ENCODE data around the gene GPATCH8.

Gene GPATCH8

DNA sequence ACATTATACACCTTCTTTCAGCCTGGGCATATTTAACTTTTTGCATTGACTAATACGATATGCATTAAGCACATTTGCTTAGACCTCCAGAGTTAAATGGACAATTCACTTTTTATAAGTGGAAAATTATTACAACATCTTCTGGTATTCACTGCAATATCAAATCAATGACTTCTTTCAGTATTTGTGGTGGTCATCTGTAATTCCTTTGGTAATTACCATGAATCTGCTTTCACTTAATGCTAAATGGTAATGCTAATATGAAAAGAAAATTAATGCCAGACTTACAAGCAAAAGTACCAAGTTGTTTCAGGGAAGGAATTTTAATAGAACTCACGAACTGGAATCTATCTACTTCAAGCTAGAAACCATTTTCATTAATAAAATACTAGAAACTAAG is 6.4 kb downstream of the GPATCH8 start:
- TF ChIP-seq ZNF70 (CRISPR knock-in tag; IDR thresholded peaks at IDR 0.05) (no peak), ISL1 (CRISPR knock-in tag; IDR thresholded peaks at IDR 0.05) (peak; percentile 52; the same call in 1 of the 2 replicates), ZNF8 (CRISPR knock-in tag; IDR thresholded peaks at IDR 0.05) (no peak), SNAI2 (CRISPR knock-in tag; IDR thresholded peaks at IDR 0.05) (no peak), ESRRG (CRISPR knock-in tag; IDR thresholded peaks at IDR 0.05) (no peak)
- TF ChIP-seq, protein P1, sequence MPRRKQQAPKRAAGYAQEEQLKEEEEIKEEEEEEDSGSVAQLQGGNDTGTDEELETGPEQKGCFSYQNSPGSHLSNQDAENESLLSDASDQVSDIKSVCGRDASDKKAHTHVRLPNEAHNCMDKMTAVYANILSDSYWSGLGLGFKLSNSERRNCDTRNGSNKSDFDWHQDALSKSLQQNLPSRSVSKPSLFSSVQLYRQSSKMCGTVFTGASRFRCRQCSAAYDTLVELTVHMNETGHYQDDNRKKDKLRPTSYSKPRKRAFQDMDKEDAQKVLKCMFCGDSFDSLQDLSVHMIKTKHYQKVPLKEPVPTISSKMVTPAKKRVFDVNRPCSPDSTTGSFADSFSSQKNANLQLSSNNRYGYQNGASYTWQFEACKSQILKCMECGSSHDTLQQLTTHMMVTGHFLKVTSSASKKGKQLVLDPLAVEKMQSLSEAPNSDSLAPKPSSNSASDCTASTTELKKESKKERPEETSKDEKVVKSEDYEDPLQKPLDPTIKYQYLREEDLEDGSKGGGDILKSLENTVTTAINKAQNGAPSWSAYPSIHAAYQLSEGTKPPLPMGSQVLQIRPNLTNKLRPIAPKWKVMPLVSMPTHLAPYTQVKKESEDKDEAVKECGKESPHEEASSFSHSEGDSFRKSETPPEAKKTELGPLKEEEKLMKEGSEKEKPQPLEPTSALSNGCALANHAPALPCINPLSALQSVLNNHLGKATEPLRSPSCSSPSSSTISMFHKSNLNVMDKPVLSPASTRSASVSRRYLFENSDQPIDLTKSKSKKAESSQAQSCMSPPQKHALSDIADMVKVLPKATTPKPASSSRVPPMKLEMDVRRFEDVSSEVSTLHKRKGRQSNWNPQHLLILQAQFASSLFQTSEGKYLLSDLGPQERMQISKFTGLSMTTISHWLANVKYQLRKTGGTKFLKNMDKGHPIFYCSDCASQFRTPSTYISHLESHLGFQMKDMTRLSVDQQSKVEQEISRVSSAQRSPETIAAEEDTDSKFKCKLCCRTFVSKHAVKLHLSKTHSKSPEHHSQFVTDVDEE (CRISPR knock-in tag; IDR thresholded peaks at IDR 0.05) = no peak
- ATAC-seq = peak; percentile 43; the same call in 2 of the 3 replicates

DNA sequence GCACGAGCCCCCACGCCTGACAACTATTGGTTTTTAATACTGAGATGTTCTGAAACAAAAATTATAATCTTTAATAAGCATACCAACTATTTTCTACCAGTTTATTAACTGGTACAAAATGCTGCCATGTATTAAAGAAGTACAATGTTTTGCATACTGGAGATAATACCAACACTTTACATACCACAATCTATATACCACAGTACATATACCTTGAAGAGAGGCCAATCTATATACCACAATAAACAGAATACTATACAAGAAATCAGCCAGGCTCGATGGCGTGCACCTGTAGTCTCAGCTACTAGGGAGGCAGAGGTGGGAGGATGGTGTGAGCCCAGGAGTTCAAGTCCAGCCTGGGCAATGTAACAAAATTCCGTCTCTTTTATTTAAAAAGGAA is 9.9 kb downstream of the GPATCH8 start:
- no peak for ATAC-seq
- TF ChIP-seq ZNF565 (CRISPR knock-in tag; conservative IDR thresholded peaks at IDR 0.05; ENCODE audit: low read depth) = no peak
- TF ChIP-seq TCF4 (CRISPR knock-in tag; IDR thresholded peaks at IDR 0.05; ENCODE audit: borderline replicate concordance) = no peak
- TF ChIP-seq GLIS3 (CRISPR knock-in tag; IDR thresholded peaks at IDR 0.05) = no peak
- TF ChIP-seq, protein P2, sequence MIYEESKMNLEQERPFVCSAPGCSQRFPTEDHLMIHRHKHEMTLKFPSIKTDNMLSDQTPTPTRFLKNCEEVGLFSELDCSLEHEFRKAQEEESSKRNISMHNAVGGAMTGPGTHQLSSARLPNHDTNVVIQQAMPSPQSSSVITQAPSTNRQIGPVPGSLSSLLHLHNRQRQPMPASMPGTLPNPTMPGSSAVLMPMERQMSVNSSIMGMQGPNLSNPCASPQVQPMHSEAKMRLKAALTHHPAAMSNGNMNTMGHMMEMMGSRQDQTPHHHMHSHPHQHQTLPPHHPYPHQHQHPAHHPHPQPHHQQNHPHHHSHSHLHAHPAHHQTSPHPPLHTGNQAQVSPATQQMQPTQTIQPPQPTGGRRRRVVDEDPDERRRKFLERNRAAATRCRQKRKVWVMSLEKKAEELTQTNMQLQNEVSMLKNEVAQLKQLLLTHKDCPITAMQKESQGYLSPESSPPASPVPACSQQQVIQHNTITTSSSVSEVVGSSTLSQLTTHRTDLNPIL (CRISPR knock-in tag; IDR thresholded peaks at IDR 0.05; ENCODE audit: low read depth) = no peak
- TF ChIP-seq ESRRG (CRISPR knock-in tag; IDR thresholded peaks at IDR 0.05) = no peak
- no peak for TF ChIP-seq ZC3H10 (CRISPR knock-in tag; IDR thresholded peaks at IDR 0.05)
- TF ChIP-seq SNAI2 (CRISPR knock-in tag; IDR thresholded peaks at IDR 0.05) = no peak
- TF ChIP-seq ARNTL (CRISPR knock-in tag; IDR thresholded peaks at IDR 0.05; ENCODE audit: borderline replicate concordance, low read depth) = no peak
- no peak for TF ChIP-seq RARB (CRISPR knock-in tag; IDR thresholded peaks at IDR 0.05)
- TF ChIP-seq, protein P3, sequence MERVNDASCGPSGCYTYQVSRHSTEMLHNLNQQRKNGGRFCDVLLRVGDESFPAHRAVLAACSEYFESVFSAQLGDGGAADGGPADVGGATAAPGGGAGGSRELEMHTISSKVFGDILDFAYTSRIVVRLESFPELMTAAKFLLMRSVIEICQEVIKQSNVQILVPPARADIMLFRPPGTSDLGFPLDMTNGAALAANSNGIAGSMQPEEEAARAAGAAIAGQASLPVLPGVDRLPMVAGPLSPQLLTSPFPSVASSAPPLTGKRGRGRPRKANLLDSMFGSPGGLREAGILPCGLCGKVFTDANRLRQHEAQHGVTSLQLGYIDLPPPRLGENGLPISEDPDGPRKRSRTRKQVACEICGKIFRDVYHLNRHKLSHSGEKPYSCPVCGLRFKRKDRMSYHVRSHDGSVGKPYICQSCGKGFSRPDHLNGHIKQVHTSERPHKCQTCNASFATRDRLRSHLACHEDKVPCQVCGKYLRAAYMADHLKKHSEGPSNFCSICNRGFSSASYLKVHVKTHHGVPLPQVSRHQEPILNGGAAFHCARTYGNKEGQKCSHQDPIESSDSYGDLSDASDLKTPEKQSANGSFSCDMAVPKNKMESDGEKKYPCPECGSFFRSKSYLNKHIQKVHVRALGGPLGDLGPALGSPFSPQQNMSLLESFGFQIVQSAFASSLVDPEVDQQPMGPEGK (CRISPR knock-in tag; IDR thresholded peaks at IDR 0.05; ENCODE audit: borderline replicate concordance) = no peak
- TF ChIP-seq ISL1 (CRISPR knock-in tag; IDR thresholded peaks at IDR 0.05) = no peak
- TF ChIP-seq PPARA (CRISPR knock-in tag; IDR thresholded peaks at IDR 0.05; ENCODE audit: borderline replicate concordance) = no peak
- TF ChIP-seq, protein P4, sequence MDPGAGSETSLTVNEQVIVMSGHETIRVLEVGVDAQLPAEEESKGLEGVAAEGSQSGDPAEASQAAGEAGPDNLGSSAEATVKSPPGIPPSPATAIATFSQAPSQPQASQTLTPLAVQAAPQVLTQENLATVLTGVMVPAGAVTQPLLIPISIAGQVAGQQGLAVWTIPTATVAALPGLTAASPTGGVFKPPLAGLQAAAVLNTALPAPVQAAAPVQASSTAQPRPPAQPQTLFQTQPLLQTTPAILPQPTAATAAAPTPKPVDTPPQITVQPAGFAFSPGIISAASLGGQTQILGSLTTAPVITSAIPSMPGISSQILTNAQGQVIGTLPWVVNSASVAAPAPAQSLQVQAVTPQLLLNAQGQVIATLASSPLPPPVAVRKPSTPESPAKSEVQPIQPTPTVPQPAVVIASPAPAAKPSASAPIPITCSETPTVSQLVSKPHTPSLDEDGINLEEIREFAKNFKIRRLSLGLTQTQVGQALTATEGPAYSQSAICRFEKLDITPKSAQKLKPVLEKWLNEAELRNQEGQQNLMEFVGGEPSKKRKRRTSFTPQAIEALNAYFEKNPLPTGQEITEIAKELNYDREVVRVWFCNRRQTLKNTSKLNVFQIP (CRISPR knock-in tag; IDR thresholded peaks at IDR 0.05; ENCODE audit: borderline replicate concordance, low read depth) = no peak
- TF ChIP-seq TOX (CRISPR knock-in tag; IDR thresholded peaks at IDR 0.05; ENCODE audit: borderline replicate concordance) = no peak

DNA sequence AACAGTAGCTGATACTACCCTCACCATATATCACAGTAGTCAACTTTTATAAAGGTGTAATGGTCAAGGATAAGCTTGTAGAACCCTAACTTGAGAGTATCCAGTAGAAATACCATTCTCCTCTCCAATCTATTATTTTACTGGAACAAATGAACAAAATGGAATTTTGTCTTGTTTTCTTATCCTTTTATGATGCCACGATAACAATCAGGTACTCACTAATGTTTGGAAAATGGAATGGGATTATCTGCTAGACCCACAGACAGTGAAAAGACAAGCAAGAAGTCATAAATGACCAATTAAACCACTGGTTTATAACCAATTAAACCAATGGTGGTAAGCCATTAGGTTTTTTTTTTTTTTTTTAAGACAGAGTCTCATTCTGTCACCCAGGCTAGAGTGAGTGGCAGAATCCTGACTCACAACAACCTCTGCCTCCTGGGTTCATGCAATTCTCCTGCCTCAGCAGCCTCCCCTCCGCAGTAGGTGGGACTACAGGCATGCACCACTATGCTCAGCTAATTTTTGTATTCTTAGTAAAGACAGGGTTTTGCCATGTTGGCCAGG is 10.4 kb downstream of the GPATCH8 start:
- ATAC-seq = no peak
- TF ChIP-seq TCF4 (CRISPR knock-in tag; IDR thresholded peaks at IDR 0.05; ENCODE audit: borderline replicate concordance) (no peak), OSR1 (CRISPR knock-in tag; IDR thresholded peaks at IDR 0.05) (no peak), ZNF8 (CRISPR knock-in tag; IDR thresholded peaks at IDR 0.05) (no peak), ZFP30 (CRISPR knock-in tag; IDR thresholded peaks at IDR 0.05) (no peak), ZC3H10 (CRISPR knock-in tag; IDR thresholded peaks at IDR 0.05) (no peak), TOX (CRISPR knock-in tag; IDR thresholded peaks at IDR 0.05; ENCODE audit: borderline replicate concordance) (no peak), ZNF565 (CRISPR knock-in tag; conservative IDR thresholded peaks at IDR 0.05; ENCODE audit: low read depth) (no peak), SNAI2 (CRISPR knock-in tag; IDR thresholded peaks at IDR 0.05) (no peak), CSDC2 (CRISPR knock-in tag; IDR thresholded peaks at IDR 0.05) (no peak), GLIS3 (CRISPR knock-in tag; IDR thresholded peaks at IDR 0.05) (no peak), ISL1 (CRISPR knock-in tag; IDR thresholded peaks at IDR 0.05) (no peak)
- TF ChIP-seq, protein P1 (CRISPR knock-in tag; IDR thresholded peaks at IDR 0.05) = no peak
- TF ChIP-seq, protein P4 (CRISPR knock-in tag; IDR thresholded peaks at IDR 0.05; ENCODE audit: borderline replicate concordance, low read depth) = no peak
- TF ChIP-seq, protein P5, sequence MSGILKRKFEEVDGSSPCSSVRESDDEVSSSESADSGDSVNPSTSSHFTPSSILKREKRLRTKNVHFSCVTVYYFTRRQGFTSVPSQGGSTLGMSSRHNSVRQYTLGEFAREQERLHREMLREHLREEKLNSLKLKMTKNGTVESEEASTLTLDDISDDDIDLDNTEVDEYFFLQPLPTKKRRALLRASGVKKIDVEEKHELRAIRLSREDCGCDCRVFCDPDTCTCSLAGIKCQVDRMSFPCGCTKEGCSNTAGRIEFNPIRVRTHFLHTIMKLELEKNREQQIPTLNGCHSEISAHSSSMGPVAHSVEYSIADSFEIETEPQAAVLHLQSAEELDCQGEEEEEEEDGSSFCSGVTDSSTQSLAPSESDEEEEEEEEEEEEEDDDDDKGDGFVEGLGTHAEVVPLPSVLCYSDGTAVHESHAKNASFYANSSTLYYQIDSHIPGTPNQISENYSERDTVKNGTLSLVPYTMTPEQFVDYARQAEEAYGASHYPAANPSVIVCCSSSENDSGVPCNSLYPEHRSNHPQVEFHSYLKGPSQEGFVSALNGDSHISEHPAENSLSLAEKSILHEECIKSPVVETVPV (CRISPR knock-in tag; IDR thresholded peaks at IDR 0.05) = no peak

Measured in SK-N-SH treated with all-trans-retinoic acid at 6 μM for 48 hours (cell line).